ENCODE measurements around the gene SERPINE3.

- TF ChIP-seq CTCF (IDR thresholded peaks at IDR 0.05): no peak
- no peak for TF ChIP-seq POLR2A (IDR thresholded peaks at IDR 0.05)
These were observed 6.7 kb upstream of the SERPINE3 start for GRCh38 chr13:51332566-51333361.
